ENCODE measurements around the gene RMDN2.

The RMDN2 gene

DNA sequence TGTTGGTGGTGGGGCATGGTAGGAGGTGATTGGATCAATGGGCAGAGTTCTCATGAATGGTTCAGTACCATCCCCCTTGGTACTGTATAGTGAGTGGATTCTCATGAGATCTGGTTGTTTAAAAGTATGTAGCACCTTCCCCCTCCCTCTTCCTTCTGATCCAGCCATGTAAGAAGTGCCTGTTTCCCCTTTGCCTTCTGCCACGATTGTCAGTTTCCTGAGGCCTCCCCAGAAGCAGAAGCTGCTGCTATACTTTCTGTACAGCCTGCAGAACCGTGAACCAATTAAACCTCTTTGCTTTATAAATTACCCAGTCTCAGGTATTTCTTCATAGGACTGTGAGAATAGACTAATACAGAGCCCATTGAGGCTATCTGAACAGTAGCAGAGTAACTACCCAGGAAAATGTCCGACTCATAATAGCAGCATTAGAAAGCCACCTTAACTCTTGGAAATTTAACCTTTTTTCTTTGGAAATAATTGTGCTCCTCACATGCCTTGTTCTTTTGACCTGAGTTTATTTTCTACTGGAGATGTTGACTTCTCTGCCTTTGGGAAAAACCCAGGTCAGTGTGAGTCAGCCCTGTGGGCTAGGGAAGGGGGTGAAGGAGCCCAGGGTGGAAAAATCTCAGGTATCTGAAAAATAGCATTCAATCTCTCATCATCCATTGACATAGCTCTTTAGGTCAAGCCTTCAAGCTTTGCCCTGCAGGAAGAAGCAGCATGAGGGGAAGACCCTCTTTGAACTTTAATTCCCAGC is 132.7 kb downstream of the RMDN2 start:
- DNase-seq (ENCODE audit: extremely low read depth, low read depth), result no peak
- TF ChIP-seq, protein P1, sequence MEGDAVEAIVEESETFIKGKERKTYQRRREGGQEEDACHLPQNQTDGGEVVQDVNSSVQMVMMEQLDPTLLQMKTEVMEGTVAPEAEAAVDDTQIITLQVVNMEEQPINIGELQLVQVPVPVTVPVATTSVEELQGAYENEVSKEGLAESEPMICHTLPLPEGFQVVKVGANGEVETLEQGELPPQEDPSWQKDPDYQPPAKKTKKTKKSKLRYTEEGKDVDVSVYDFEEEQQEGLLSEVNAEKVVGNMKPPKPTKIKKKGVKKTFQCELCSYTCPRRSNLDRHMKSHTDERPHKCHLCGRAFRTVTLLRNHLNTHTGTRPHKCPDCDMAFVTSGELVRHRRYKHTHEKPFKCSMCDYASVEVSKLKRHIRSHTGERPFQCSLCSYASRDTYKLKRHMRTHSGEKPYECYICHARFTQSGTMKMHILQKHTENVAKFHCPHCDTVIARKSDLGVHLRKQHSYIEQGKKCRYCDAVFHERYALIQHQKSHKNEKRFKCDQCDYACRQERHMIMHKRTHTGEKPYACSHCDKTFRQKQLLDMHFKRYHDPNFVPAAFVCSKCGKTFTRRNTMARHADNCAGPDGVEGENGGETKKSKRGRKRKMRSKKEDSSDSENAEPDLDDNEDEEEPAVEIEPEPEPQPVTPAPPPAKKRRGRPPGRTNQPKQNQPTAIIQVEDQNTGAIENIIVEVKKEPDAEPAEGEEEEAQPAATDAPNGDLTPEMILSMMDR (IDR thresholded peaks at IDR 0.05; ENCODE audit: low read depth, low read length), result no peak

DNA sequence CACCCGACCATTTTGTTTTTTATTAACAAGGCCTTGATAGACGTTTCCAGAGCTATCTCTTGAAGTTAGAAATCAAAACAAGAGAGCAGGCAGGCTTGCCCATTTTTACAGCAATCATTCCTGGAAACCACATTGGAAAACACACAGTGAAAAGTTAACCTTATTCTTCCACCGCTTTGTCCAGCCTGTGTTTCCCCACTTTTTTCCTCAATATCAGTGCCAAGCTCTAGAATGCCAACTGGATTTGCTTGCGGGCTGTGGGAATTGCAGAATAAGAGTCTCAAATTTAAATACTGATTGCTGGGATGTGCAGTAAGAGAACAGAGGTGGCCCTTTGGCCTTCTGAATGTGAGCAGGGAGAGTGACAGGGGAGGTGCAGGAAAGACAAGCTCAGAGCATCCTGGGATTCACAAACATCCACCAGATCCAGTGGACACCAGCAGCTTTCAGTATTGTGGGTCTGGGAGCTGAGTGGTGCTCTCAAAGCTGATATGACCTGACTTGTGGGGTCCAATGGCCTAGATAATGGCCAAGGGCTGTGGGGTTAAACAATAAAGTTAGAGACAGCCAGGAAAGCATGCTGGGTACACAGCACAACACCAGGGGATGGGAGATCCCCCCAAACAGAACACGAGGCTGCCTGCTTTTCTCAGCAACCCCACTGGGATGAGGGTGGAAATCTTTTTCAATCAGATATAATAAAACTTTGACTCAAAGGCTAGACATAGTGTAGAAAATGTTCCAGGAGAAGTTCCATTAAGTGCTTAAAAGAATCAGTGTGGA is 135.3 kb downstream of the RMDN2 start:
- TF ChIP-seq, protein P1 (IDR thresholded peaks at IDR 0.05; ENCODE audit: low read depth, low read length), result no peak
- no peak for DNase-seq (ENCODE audit: extremely low read depth, low read depth)

DNA sequence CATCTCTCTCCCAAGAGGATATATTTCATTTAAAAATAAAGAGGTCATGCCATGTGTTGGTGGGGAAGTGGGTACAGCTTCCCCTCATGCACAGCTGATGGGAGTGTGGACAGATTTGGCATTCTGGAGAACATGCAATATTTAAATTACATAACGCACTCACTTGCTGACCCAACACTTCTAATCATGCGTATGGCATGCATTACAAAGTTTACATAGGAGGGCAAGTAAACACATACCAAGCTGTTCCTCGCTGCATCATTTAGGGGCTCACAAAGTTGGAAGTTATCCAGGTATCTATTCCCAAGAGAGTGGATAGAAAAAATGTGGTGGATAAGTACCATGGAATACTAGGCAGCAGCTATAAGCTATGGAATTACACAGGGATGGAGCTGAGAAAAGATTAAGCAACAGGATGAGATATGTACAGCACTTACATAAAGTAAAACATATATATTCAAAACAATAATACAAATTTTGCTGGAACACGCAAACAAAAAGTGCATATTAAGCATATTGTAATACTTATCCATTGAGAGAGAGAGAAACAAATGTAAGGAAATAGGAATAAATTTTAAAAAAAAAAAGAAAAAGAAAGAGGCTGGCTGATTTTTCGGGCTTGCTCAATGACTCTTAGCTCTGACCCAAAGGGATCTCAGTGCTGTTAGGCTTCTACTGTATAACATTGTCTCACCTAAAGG is 139.9 kb downstream of the RMDN2 start:
- no peak for DNase-seq (ENCODE audit: extremely low read depth, low read depth)
- TF ChIP-seq, protein P1 (IDR thresholded peaks at IDR 0.05; ENCODE audit: low read depth, low read length), result no peak

- TF ChIP-seq, protein P1 (IDR thresholded peaks at IDR 0.05; ENCODE audit: low read depth, low read length), result no peak
- DNase-seq (ENCODE audit: extremely low read depth, low read depth), result no peak
These were observed 140.5 kb downstream of the RMDN2 start for GRCh38 chr2:38065502-38066135.

GRCh38 chr2:38066421-38067115 is 141.5 kb downstream of the RMDN2 start:
- TF ChIP-seq, protein P1 (IDR thresholded peaks at IDR 0.05; ENCODE audit: low read depth, low read length), result no peak
- no peak for DNase-seq (ENCODE audit: extremely low read depth, low read depth)
